GM10266 (cell line): ENCODE data around the gene SYNE1.

Experiments used
- DNase-seq: peaks from one replicate; pipeline ENCODE4 v3.0.0; 2012; ENCODE audit errors: extremely low spot score
- TF ChIP-seq, protein P1 (sequence below): IDR thresholded peaks from 2 replicates; pipeline ENCODE4 v1.5.1; 2012; ENCODE audit warnings: mild to moderate bottlenecking, low read depth; ENCODE audit not compliant: control insufficient read depth, insufficient read depth; ENCODE audit errors: missing control alignments

The SYNE1 gene

DNA sequence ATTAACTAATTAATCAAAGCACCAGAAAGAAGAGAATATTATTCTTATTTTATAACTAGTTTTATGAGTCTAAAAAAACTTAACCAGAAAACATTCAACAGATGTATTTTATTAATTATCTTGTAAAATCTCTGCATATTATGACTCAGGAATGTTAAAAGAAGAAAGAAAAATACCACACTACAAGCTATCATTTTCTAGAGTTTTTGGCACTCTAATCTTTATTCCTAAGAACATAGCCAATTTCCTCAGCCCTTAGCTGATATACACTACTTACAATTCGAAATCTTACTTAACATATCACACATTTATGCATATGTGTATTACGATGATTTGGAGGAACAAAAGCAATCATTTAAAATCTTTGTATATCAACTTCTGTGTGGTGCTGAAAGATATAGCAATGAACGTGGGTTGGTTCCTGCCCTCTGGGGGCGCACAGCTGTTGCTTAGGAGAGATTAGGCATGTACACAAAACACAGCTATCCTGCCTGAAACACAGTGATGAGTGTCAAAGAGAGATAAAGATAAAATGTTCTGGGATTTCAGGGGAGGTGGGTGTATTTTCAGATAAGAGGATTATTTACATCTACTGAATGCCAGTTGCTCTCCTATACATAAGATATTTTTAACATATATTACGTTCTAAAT is 404.5 kb downstream of the SYNE1 start:
- TF ChIP-seq, protein P1, sequence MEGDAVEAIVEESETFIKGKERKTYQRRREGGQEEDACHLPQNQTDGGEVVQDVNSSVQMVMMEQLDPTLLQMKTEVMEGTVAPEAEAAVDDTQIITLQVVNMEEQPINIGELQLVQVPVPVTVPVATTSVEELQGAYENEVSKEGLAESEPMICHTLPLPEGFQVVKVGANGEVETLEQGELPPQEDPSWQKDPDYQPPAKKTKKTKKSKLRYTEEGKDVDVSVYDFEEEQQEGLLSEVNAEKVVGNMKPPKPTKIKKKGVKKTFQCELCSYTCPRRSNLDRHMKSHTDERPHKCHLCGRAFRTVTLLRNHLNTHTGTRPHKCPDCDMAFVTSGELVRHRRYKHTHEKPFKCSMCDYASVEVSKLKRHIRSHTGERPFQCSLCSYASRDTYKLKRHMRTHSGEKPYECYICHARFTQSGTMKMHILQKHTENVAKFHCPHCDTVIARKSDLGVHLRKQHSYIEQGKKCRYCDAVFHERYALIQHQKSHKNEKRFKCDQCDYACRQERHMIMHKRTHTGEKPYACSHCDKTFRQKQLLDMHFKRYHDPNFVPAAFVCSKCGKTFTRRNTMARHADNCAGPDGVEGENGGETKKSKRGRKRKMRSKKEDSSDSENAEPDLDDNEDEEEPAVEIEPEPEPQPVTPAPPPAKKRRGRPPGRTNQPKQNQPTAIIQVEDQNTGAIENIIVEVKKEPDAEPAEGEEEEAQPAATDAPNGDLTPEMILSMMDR, result no peak
- no peak for DNase-seq

DNA sequence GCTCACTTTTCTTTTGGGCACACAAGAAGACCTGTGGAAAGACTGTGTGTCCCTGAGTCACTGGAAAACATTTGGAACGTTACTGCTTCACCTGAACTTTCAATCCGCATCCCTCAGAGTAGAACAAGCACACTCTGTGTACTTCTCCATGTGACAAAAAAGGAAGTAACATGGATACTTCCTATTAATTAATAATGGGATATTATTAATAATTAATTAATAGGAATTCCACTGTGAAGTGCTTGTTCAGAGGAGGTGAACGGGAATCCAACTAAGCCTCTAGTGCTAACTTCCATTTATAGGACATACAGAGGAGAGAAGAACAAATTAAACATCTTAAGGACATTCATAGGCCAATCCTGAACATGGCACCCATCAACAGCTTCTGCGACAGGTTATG is 407.8 kb downstream of the SYNE1 start:
- DNase-seq, result no peak
- TF ChIP-seq, protein P1, result no peak

DNA sequence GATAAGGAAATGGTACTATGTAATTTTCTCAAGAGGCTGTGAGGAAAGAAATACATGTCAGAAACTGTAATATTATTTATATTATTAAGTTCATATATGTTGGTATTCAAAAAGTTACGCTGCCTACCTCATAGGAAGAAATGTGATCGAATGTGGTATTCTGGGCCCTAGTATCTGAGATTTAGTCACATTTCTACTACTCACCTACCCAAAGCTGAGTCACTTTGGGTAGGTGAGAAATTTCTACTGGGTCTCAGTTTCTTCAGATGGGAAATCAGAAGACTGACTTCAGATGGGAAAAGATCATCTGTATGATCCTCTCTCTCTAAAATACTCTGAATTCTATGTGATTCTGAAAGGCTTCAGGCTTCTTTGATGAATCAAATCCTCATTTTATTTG is 411.0 kb downstream of the SYNE1 start:
- TF ChIP-seq, protein P1, result no peak
- no peak for DNase-seq

DNA sequence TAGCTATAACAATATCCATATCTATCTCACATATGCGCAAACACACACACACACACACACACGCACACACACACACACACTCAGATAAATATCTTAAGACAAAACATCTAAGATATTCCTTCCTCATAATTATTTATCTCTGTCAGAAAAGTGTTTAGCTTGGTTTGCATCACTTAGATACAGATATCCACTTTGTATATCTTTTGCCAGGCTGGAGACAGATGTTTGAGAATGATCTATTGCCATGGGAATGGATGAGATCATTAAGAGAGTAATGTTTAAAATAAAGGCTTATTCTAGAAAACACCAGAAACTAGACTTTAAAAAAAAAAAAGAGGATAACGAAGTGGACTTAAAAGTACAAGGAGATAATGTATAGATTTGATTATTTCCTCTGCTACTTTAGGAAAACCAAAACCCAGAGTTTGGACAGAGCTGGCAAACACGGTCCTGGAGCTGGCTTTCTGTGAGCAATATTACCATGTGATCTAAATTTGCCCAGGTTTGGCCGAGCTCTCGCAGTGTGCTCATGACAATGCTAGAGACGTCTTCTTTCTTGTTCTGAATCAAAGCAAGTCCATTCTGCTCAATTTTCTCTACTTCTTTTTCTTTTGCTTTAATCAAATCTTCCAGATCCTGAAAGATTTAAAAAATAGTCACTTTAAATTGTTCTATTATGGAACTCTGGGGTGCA is 411.8 kb downstream of the SYNE1 start:
- TF ChIP-seq, protein P1, result no peak
- DNase-seq, result no peak

DNA sequence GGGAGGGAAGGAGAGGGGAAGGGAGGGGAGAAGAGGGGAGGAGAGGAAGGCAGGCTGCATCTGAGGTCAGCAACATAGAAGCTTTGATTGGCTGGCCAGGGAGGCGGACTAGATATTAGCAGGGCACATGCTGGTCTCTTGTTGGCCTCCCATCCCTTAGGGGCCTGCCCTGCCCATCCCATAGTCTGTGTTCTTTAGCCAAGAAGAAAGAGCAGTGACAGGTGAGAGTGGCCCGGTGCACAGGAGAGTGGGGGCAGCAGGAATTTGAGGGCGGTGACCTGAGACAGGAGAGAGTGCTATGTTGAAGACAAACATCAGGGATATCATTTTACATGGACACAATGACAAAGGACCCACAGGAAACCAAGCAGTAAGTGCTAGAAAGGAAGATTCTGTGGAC is 413.5 kb downstream of the SYNE1 start:
- DNase-seq, result no peak
- TF ChIP-seq, protein P1, result no peak

DNA sequence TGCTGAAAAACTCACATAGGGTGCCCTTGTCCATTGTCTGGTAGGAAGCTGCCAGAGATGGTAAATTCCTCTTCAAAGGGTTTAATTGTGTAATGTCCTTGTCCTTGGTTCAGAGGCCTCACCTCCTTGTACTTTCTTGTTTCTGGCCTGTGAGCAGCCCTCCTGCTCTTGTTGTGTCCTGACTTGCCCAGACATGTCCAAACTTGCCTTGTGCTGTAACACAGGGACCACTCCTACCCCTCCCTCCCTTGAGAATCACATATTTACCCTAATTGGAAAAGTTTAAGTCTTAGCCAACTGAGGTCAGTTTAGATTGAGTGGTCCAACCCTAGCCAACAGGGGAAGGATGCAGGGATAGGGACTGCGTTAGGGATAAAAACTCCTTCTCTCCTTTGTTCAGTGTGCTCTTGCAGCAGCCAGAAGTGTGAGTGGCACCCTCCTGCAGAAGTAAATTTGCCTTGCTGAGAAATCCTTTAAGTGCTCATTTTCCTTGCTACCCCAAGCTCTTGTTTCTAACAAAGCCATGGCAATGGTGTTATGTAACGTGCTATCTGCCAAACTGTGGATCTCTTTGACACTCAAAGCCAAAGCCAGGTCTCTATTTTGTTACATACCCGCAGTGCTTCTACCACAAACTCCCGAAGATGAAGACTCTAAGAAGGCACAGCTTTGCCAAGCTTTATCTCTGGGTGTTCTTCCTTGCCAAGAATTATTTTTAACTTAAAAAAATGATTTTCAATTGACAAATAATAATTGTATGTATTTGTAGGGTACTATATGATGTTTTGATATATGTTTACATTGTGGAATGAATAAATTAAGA is 415.1 kb downstream of the SYNE1 start:
- no peak for DNase-seq
- TF ChIP-seq, protein P1, result no peak

DNA sequence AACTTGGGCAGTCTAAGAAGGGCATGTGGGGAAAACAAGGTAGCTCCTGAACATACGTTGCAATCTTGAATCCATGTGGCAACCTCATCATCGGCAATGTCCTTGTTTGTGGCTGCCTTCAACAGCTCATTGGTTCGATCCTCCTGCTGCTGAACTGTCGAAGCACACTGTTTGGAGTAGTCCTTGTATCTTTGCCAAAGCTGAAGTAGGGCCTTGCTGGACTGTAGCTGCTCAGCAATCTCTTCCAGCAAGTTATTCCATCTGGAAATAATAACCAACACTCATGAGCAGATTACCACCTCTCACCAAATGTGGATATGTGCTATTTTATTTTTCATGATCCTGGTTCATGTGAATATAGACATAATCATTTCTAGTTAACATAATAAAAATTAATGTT is 416.4 kb downstream of the SYNE1 start:
- TF ChIP-seq, protein P1, result no peak
- no peak for DNase-seq
